ENCODE measurements around the gene PNMT. TPM values are rescaled to one million over a fixed set of nuclear protein-coding genes. Genes with fewer than 3 reads are reported as not detected.

The PNMT gene
- under 1 TPM in 2 of 6 experiments, not detected in 4; 0.37 TPM for total RNA-seq
- long read RNA-seq: 0 reads

DNA sequence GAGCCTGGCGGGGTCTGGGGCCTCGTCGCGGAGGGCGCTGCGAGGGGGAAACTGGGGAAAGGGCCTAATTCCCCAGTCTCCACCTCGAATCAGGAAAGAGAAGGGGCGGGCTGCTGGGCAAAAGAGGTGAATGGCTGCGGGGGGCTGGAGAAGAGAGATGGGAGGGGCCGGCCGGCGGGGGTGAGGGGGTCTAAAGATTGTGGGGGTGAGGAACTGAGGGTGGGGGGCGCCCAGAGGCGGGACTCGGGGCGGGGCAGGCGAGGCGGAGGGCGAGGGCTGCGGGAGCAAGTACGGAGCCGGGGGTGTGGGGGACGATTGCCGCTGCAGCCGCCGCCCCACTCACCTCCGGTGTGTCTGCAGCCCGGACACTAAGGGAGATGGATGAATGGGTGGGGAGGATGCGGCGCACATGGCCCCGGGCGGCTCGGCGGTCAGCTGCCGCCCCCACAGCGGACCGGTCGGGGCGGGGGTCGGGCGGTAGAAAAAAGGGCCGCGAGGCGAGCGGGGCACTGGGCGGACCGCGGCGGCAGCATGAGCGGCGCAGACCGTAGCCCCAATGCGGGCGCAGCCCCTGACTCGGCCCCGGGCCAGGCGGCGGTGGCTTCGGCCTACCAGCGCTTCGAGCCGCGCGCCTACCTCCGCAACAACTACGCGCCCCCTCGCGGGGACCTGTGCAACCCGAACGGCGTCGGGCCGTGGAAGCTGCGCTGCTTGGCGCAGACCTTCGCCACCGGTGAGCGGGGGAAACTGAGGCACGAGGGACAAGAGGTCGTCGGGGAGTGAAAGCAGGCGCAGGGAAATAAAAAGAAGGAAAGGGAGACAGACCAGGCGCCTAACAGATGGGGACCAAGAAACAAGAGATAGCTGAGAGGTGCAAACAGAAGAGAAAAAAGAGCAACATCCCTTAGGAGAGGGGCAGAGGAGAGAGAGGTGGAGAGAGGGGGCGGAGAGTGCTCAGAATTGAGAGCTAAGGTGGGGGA lies at the start of gene PNMT:
Gene PNMT, plus strand, starts transcription at position 509 of the 980 bp plus-strand sequence. Its CDS starts 23 bp downstream, at position 532.
- H3K4me1 ChIP-seq: peaks cover 0 to 39% (median 19%) of the 10 kb centered on the region in 4 donors
- no peak within 1 kb of the TSS for H3K27ac ChIP-seq
- H3K9me3 ChIP-seq: no peaks in the 10 kb centered on the region
- intact Hi-C loops (cut with DNase I): no loop called here
- ATAC-seq (peak; percentile 27 to 41 (median 33)), DNase-seq (peak; percentile 74 to 82 (median 78))
- no peak for TF ChIP-seq POLR2A (IDR thresholded peaks at IDR 0.05)
- TF ChIP-seq CTCF (IDR thresholded peaks at IDR 0.05): peak; percentile 54 to 69 (median 57)
- peak within 1 kb of the TSS; percentile 19 to 36 (median 21) for H3K4me3 ChIP-seq
- no peaks in the 10 kb centered on the region for H3K36me3 ChIP-seq
- WGBS (ENCODE audit: insufficient coverage, low coverage, low lambda C conversion rate, missing lambda C conversion rate): 4% methylated on average over 46 of the region's 85 CpGs
- H3K27me3 ChIP-seq: peaks cover 0 to 4% of the 10 kb centered on the region in 2 donors

DNA sequence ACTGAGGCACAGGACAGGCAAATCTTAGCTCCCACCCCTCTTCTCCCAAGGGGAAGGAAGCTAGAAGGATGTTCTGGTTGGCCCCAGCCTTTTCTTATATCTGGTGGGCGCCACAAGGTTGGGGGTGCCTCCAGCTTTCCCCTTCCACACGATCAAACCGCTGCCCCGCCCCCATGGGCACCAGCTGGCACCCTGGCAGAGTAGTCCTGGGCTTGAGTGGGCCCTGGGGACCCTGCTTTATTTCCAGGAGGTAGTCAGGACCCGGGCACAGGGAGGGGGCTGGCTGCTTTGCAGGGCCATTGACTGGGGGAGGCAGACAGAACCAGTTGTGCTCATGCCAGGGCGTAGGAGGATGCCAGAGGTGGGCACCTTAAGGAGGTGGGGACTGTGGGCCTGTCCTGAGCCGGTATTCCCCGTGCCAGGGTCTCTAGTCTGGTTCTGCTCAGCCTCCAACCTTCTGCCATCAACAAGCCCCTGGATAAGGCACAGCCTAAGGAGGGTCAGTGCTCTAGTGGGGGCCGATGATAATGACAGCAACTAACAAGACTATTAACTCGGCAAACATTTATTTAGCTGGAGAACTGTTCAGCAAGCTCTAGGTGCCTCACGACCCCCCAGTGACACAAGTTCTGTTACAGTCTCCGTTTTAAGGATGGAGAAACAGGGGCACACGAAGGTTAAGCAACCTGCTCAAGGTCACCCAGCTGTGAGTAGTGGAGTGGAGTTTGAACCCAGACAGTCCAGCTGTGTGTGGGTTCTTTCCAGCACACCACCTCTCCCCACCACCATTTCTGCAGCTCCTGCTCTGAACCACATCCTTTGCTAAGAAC lies 49.1 kb upstream of the PNMT start:
- no peak for DNase-seq
- no peak overlapping the region for H3K4me3 ChIP-seq
- no peak for ATAC-seq

GRCh38 chr17:39619786-39620101 lies 48.5 kb upstream of the PNMT start:
- WGBS (ENCODE audit: insufficient coverage, low coverage, low lambda C conversion rate, missing lambda C conversion rate): 50% methylated on average over 1 of the region's 1 CpG
- intact Hi-C loops (cut with DNase I): loop anchor here (5.0 to 10.0 kb wide), 4 partner anchors 55 to 133 kb away; no protein-coding TSS in a partner anchor
- ATAC-seq (no peak), DNase-seq (no peak)
- Histone ChIP-seq H3K27me3 (no peaks in the 10 kb centered on the region), H3K4me3 (no peak overlapping the region), H3K36me3 (no peaks in the 10 kb centered on the region), H3K4me1 (no peaks in the 10 kb centered on the region), H3K9me3 (no peaks in the 10 kb centered on the region), H3K27ac (no peak overlapping the region)
- TF ChIP-seq CTCF (IDR thresholded peaks at IDR 0.05) (no peak), POLR2A (IDR thresholded peaks at IDR 0.05) (no peak)

More for the DNA sequence above, 49.1 kb upstream of the PNMT start:
- WGBS (ENCODE audit: insufficient coverage, low coverage, low lambda C conversion rate, missing lambda C conversion rate): 53% methylated on average over 4 of the region's 13 CpGs
- Histone ChIP-seq H3K36me3 (no peaks in the 10 kb centered on the region), H3K27me3 (no peaks in the 10 kb centered on the region), H3K9me3 (no peaks in the 10 kb centered on the region), H3K4me1 (no peaks in the 10 kb centered on the region), H3K27ac (no peak overlapping the region)
- intact Hi-C loops (cut with DNase I): no loop called here
- TF ChIP-seq POLR2A (IDR thresholded peaks at IDR 0.05): no peak

GRCh38 chr17:39621523-39622379 lies 46.5 kb upstream of the PNMT start:
- ATAC-seq (peak; percentile 84 to 93 (median 88)), DNase-seq (peak; percentile 84 to 89 (median 84))
- intact Hi-C loops (cut with DNase I): loop anchor here (5.0 to 10.0 kb wide), 4 partner anchors 53 to 131 kb away; no protein-coding TSS in a partner anchor
- WGBS (ENCODE audit: insufficient coverage, low coverage, low lambda C conversion rate, missing lambda C conversion rate): 4% methylated on average over 19 of the region's 26 CpGs
- no peak overlapping the region for H3K27ac ChIP-seq
- H3K36me3 ChIP-seq: no peaks in the 10 kb centered on the region
- no peaks in the 10 kb centered on the region for H3K4me1 ChIP-seq
- no peak overlapping the region for H3K4me3 ChIP-seq
- H3K27me3 ChIP-seq: peaks cover 0 to 1% of the 10 kb centered on the region in 2 donors
- TF ChIP-seq POLR2A (IDR thresholded peaks at IDR 0.05): no peak
- peak; percentile 99 to 100 (median 100) for TF ChIP-seq CTCF (IDR thresholded peaks at IDR 0.05)
- H3K9me3 ChIP-seq: no peaks in the 10 kb centered on the region

Data from right lobe of liver (tissue), 6 donors.